ENCODE results near the gene INO80.

Gene INO80

GRCh38 chr15:41048852-41049251 is 67.2 kb downstream of the INO80 start:
- Histone ChIP-seq H3K4me1 (ENCODE audit: control insufficient read depth in 2 of 2, insufficient read depth in 2 of 2, low read length in 2 of 2) (peaks cover 8 to 13% of the 10 kb centered on the region in 2 donors), H3K4me3 (ENCODE audit: low read length in 2 of 2) (no peak overlapping the region), H3K27ac (ENCODE audit: low read depth in 2 of 2, low read length in 2 of 2) (peak overlapping the region in 1 of 2 donors; percentile 34), H3K27me3 (ENCODE audit: control insufficient read depth in 2 of 2, insufficient read depth in 2 of 2, low read length in 2 of 2) (no peaks in the 10 kb centered on the region), H3K9ac (ENCODE audit: low read depth in 1 of 2, low read length in 2 of 2) (no peak overlapping the region), H3K36me3 (ENCODE audit: control insufficient read depth in 2 of 2, insufficient read depth in 2 of 2, low read length in 2 of 2) (peaks cover 41 to 66% of the 10 kb centered on the region in 2 donors), H3K9me3 (ENCODE audit: control insufficient read depth in 2 of 2, low read length in 2 of 2) (no peaks in the 10 kb centered on the region)

DNA sequence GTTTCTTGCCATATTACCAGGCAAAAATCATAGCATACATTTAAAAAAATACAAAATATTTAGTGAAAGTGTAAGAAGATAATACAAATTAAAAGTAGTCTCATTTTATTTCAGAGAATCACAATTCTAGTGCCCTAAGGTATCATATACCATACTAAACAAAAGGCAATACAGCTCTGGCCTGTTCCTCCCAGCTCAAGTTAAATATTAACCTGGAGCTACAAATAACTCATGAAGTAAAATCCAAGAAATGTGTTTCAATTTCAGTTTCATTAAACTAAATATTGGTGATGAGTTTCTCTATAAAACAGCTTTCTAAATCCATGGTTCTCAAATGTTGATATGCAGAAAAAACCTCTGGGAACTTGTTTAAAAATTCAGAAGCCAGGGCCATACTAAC is 67.7 kb downstream of the INO80 start:
- Histone ChIP-seq H3K36me3 (ENCODE audit: control insufficient read depth in 2 of 2, insufficient read depth in 2 of 2, low read length in 2 of 2) (peaks cover 41 to 67% of the 10 kb centered on the region in 2 donors), H3K27ac (ENCODE audit: low read depth in 2 of 2, low read length in 2 of 2) (peak overlapping the region in 1 of 2 donors; percentile 34)

GRCh38 chr15:41047474-41047873 is 68.6 kb downstream of the INO80 start:
- H3K27ac ChIP-seq (ENCODE audit: low read depth in 2 of 2, low read length in 2 of 2) = no peak overlapping the region
- H3K4me1 ChIP-seq (ENCODE audit: control insufficient read depth in 2 of 2, insufficient read depth in 2 of 2, low read length in 2 of 2) = peaks cover 8 to 13% of the 10 kb centered on the region in 2 donors
- H3K36me3 ChIP-seq (ENCODE audit: control insufficient read depth in 2 of 2, insufficient read depth in 2 of 2, low read length in 2 of 2) = peaks cover 40 to 71% of the 10 kb centered on the region in 2 donors
- H3K27me3 ChIP-seq (ENCODE audit: control insufficient read depth in 2 of 2, insufficient read depth in 2 of 2, low read length in 2 of 2) = no peaks in the 10 kb centered on the region
- H3K9me3 ChIP-seq (ENCODE audit: control insufficient read depth in 2 of 2, low read length in 2 of 2) = no peaks in the 10 kb centered on the region
- no peak overlapping the region for H3K9ac ChIP-seq (ENCODE audit: low read depth in 1 of 2, low read length in 2 of 2)
- H3K4me3 ChIP-seq (ENCODE audit: low read length in 2 of 2) = no peak overlapping the region

More for the DNA sequence above, 67.7 kb downstream of the INO80 start:
- H3K4me1 ChIP-seq (ENCODE audit: control insufficient read depth in 2 of 2, insufficient read depth in 2 of 2, low read length in 2 of 2) = peaks cover 8 to 13% of the 10 kb centered on the region in 2 donors
- H3K4me3 ChIP-seq (ENCODE audit: low read length in 2 of 2) = no peak overlapping the region
- H3K9ac ChIP-seq (ENCODE audit: low read depth in 1 of 2, low read length in 2 of 2) = no peak overlapping the region
- H3K27me3 ChIP-seq (ENCODE audit: control insufficient read depth in 2 of 2, insufficient read depth in 2 of 2, low read length in 2 of 2) = no peaks in the 10 kb centered on the region
- H3K9me3 ChIP-seq (ENCODE audit: control insufficient read depth in 2 of 2, low read length in 2 of 2) = no peaks in the 10 kb centered on the region

- no peak overlapping the region for H3K4me3 ChIP-seq (ENCODE audit: low read length in 2 of 2)
- H3K36me3 ChIP-seq (ENCODE audit: control insufficient read depth in 2 of 2, insufficient read depth in 2 of 2, low read length in 2 of 2) = peaks cover 26 to 59% of the 10 kb centered on the region in 2 donors
- peaks cover 8% of the 10 kb centered on the region in 2 donors for H3K4me1 ChIP-seq (ENCODE audit: control insufficient read depth in 2 of 2, insufficient read depth in 2 of 2, low read length in 2 of 2)
- no peak overlapping the region for H3K27ac ChIP-seq (ENCODE audit: low read depth in 2 of 2, low read length in 2 of 2)
- no peaks in the 10 kb centered on the region for H3K9me3 ChIP-seq (ENCODE audit: control insufficient read depth in 2 of 2, low read length in 2 of 2)
- H3K27me3 ChIP-seq (ENCODE audit: control insufficient read depth in 2 of 2, insufficient read depth in 2 of 2, low read length in 2 of 2) = no peaks in the 10 kb centered on the region
- no peak overlapping the region for H3K9ac ChIP-seq (ENCODE audit: low read depth in 1 of 2, low read length in 2 of 2)
Observed at GRCh38 chr15:41043276-41043951, 72.7 kb downstream of the INO80 start.

GRCh38 chr15:41042851-41043250 is 73.2 kb downstream of the INO80 start:
- H3K27ac ChIP-seq (ENCODE audit: low read depth in 2 of 2, low read length in 2 of 2) = no peak overlapping the region
- H3K27me3 ChIP-seq (ENCODE audit: control insufficient read depth in 2 of 2, insufficient read depth in 2 of 2, low read length in 2 of 2) = no peaks in the 10 kb centered on the region
- no peak overlapping the region for H3K9ac ChIP-seq (ENCODE audit: low read depth in 1 of 2, low read length in 2 of 2)
- H3K36me3 ChIP-seq (ENCODE audit: control insufficient read depth in 2 of 2, insufficient read depth in 2 of 2, low read length in 2 of 2) = peaks cover 26 to 54% of the 10 kb centered on the region in 2 donors
- no peaks in the 10 kb centered on the region for H3K9me3 ChIP-seq (ENCODE audit: control insufficient read depth in 2 of 2, low read length in 2 of 2)
- H3K4me1 ChIP-seq (ENCODE audit: control insufficient read depth in 2 of 2, insufficient read depth in 2 of 2, low read length in 2 of 2) = peaks cover 3 to 4% of the 10 kb centered on the region in 2 donors
- no peak overlapping the region for H3K4me3 ChIP-seq (ENCODE audit: low read length in 2 of 2)

GRCh38 chr15:41039121-41039520 is 77.0 kb downstream of the INO80 start:
- no peak overlapping the region for H3K4me3 ChIP-seq (ENCODE audit: low read length in 2 of 2)
- no peaks in the 10 kb centered on the region for H3K9me3 ChIP-seq (ENCODE audit: control insufficient read depth in 2 of 2, low read length in 2 of 2)
- H3K27ac ChIP-seq (ENCODE audit: low read depth in 2 of 2, low read length in 2 of 2) = no peak overlapping the region
- H3K4me1 ChIP-seq (ENCODE audit: control insufficient read depth in 2 of 2, insufficient read depth in 2 of 2, low read length in 2 of 2) = no peaks in the 10 kb centered on the region
- no peaks in the 10 kb centered on the region for H3K27me3 ChIP-seq (ENCODE audit: control insufficient read depth in 2 of 2, insufficient read depth in 2 of 2, low read length in 2 of 2)
- H3K9ac ChIP-seq (ENCODE audit: low read depth in 1 of 2, low read length in 2 of 2) = no peak overlapping the region
- peaks cover 20 to 33% of the 10 kb centered on the region in 2 donors for H3K36me3 ChIP-seq (ENCODE audit: control insufficient read depth in 2 of 2, insufficient read depth in 2 of 2, low read length in 2 of 2)

DNA sequence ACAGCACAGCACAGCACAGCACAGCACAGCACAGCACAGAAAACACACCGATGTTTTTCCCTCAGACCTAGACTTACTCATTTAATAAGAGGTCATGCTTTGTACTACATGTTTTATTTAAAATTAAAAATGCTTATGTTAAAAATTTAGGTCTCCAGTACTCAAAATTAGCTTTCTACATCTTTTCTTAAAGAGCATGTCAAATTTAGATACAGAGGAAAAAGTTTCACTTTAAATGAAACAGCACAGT is 84.1 kb downstream of the INO80 start:
- no peak overlapping the region for H3K9ac ChIP-seq (ENCODE audit: low read depth in 1 of 2, low read length in 2 of 2)
- no peaks in the 10 kb centered on the region for H3K27me3 ChIP-seq (ENCODE audit: control insufficient read depth in 2 of 2, insufficient read depth in 2 of 2, low read length in 2 of 2)
- peaks cover 2 to 13% of the 10 kb centered on the region in 2 donors for H3K36me3 ChIP-seq (ENCODE audit: control insufficient read depth in 2 of 2, insufficient read depth in 2 of 2, low read length in 2 of 2)
- H3K9me3 ChIP-seq (ENCODE audit: control insufficient read depth in 2 of 2, low read length in 2 of 2) = no peaks in the 10 kb centered on the region
- H3K4me1 ChIP-seq (ENCODE audit: control insufficient read depth in 2 of 2, insufficient read depth in 2 of 2, low read length in 2 of 2) = no peaks in the 10 kb centered on the region
- no peak overlapping the region for H3K4me3 ChIP-seq (ENCODE audit: low read length in 2 of 2)
- no peak overlapping the region for H3K27ac ChIP-seq (ENCODE audit: low read depth in 2 of 2, low read length in 2 of 2)

GRCh38 chr15:41031232-41032078 is 84.6 kb downstream of the INO80 start:
- Histone ChIP-seq H3K27ac (ENCODE audit: low read depth in 2 of 2, low read length in 2 of 2) (no peak overlapping the region), H3K36me3 (ENCODE audit: control insufficient read depth in 2 of 2, insufficient read depth in 2 of 2, low read length in 2 of 2) (peaks cover 7 to 16% of the 10 kb centered on the region in 2 donors), H3K27me3 (ENCODE audit: control insufficient read depth in 2 of 2, insufficient read depth in 2 of 2, low read length in 2 of 2) (no peaks in the 10 kb centered on the region), H3K4me1 (ENCODE audit: control insufficient read depth in 2 of 2, insufficient read depth in 2 of 2, low read length in 2 of 2) (no peaks in the 10 kb centered on the region), H3K9me3 (ENCODE audit: control insufficient read depth in 2 of 2, low read length in 2 of 2) (no peaks in the 10 kb centered on the region), H3K9ac (ENCODE audit: low read depth in 1 of 2, low read length in 2 of 2) (no peak overlapping the region), H3K4me3 (ENCODE audit: low read length in 2 of 2) (no peak overlapping the region)

GRCh38 chr15:41028853-41029252 is 87.2 kb downstream of the INO80 start:
- no peak overlapping the region for H3K27ac ChIP-seq (ENCODE audit: low read depth in 2 of 2, low read length in 2 of 2)
- H3K36me3 ChIP-seq (ENCODE audit: control insufficient read depth in 2 of 2, insufficient read depth in 2 of 2, low read length in 2 of 2) = peaks cover 17 to 21% of the 10 kb centered on the region in 2 donors
- no peaks in the 10 kb centered on the region for H3K4me1 ChIP-seq (ENCODE audit: control insufficient read depth in 2 of 2, insufficient read depth in 2 of 2, low read length in 2 of 2)
- H3K9me3 ChIP-seq (ENCODE audit: control insufficient read depth in 2 of 2, low read length in 2 of 2) = no peaks in the 10 kb centered on the region
- H3K27me3 ChIP-seq (ENCODE audit: control insufficient read depth in 2 of 2, insufficient read depth in 2 of 2, low read length in 2 of 2) = no peaks in the 10 kb centered on the region
- H3K4me3 ChIP-seq (ENCODE audit: low read length in 2 of 2) = no peak overlapping the region
- H3K9ac ChIP-seq (ENCODE audit: low read depth in 1 of 2, low read length in 2 of 2) = no peak overlapping the region

DNA sequence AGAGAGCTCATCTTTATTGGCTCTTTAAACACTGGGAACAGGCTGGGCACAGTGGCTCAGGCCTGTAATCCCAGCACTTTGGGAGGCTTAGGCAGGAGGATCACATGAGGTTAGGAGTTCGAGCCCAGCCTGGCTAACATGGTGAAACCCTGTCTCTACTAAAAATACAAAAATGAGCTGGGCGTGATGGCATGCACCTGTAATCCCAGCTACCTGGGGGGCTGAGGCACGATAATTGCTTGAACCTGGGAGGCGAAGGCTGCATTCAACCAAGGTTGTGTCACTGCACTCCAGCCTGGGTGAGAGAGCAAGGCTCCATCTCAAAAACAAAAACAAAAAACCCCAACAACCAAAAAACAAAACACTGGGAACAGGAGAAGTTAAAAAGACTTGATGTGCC is 90.7 kb downstream of the INO80 start:
- Histone ChIP-seq H3K9me3 (ENCODE audit: control insufficient read depth in 2 of 2, low read length in 2 of 2) (no peaks in the 10 kb centered on the region), H3K4me3 (ENCODE audit: low read length in 2 of 2) (no peak overlapping the region), H3K4me1 (ENCODE audit: control insufficient read depth in 2 of 2, insufficient read depth in 2 of 2, low read length in 2 of 2) (no peaks in the 10 kb centered on the region), H3K9ac (ENCODE audit: low read depth in 1 of 2, low read length in 2 of 2) (no peak overlapping the region), H3K27me3 (ENCODE audit: control insufficient read depth in 2 of 2, insufficient read depth in 2 of 2, low read length in 2 of 2) (no peaks in the 10 kb centered on the region), H3K27ac (ENCODE audit: low read depth in 2 of 2, low read length in 2 of 2) (no peak overlapping the region), H3K36me3 (ENCODE audit: control insufficient read depth in 2 of 2, insufficient read depth in 2 of 2, low read length in 2 of 2) (peaks cover 17 to 27% of the 10 kb centered on the region in 2 donors)
